Measurements from ENCODE around the gene MISP. TPM values are rescaled to one million over a fixed set of nuclear protein-coding genes. Genes with fewer than 3 reads are reported as not detected.

MISP gene
- total and polyA plus RNA-seq, 4 donors, result 14.9 to 23.7 (median 22.1) TPM

DNA sequence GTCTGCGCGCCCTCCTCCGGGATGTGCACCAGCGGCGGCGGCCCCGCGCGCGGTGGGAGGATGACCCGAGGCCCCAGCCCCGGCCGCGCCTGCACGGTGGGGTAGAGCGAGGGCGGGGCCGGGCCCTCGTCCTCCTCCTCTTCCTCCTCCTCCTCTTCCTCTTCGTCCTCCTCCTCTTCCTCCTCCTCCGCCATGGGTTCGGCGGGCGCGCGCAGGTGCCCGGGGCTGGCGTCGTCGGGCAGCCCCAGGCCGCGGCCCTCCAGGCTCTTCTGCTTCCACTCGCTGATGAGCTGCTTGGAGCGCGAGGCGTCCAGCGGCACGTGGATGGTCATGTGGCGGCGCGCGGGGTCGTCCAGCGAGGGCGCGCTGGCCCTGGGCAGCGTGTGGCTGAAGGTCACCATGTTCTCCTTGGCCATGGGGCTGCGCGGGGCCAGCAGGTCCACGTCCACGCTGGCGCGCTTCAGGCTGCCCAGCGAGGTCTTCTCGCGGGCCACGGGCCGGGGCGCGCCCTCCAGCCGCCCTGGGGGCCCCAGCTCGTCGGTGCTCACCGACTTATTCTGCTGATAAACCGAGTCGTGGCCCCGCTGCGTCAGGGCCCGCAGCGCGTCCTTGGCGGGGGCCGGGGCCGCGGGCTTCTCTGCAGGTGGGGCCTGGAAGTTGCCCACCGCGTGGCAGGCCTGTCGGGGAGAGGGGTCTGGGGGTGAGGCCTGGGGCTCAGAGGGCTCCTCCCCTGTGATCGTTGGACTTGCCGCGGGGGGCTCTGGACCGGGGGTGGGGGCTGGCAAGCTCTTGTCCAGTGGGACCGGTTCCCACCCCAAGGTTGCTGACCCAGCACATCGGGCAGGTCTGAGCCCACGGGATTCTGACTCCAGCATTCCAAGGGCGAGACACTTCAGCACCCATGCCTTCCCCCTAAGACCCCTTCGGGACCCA lies 62.6 kb downstream of the MISP start:
- H3K36me3 ChIP-seq (ENCODE audit: control insufficient read depth in 4 of 4, insufficient read depth in 4 of 4, low read length in 4 of 4), result peaks cover 13 to 42% (median 24%) of the 10 kb centered on the region in 4 donors
- TF ChIP-seq, protein P1, sequence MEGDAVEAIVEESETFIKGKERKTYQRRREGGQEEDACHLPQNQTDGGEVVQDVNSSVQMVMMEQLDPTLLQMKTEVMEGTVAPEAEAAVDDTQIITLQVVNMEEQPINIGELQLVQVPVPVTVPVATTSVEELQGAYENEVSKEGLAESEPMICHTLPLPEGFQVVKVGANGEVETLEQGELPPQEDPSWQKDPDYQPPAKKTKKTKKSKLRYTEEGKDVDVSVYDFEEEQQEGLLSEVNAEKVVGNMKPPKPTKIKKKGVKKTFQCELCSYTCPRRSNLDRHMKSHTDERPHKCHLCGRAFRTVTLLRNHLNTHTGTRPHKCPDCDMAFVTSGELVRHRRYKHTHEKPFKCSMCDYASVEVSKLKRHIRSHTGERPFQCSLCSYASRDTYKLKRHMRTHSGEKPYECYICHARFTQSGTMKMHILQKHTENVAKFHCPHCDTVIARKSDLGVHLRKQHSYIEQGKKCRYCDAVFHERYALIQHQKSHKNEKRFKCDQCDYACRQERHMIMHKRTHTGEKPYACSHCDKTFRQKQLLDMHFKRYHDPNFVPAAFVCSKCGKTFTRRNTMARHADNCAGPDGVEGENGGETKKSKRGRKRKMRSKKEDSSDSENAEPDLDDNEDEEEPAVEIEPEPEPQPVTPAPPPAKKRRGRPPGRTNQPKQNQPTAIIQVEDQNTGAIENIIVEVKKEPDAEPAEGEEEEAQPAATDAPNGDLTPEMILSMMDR (IDR thresholded peaks at IDR 0.05; ENCODE audit: control extremely low read depth, extremely low read depth), result no peak
- no peaks in the 10 kb centered on the region for H3K9me3 ChIP-seq (ENCODE audit: control insufficient read depth in 4 of 4, insufficient read depth in 3 of 4, low read length in 3 of 4)
- H3K27ac ChIP-seq (ENCODE audit: low read depth in 1 of 2, low read length in 1 of 2), result no peak overlapping the region
- H3K9ac ChIP-seq (ENCODE audit: insufficient read depth in 1 of 2, low read length in 2 of 2), result no peak overlapping the region
- WGBS, 2 donors, result 93 to 95% methylated on average over 84 to 87 of the region's 87 CpGs
- ATAC-seq (ENCODE audit: insufficient read depth, low FRiP score), result no peak
- no peak for DNase-seq
- no peaks in the 10 kb centered on the region for H3K27me3 ChIP-seq (ENCODE audit: control insufficient read depth in 3 of 3, insufficient read depth in 3 of 3, low read length in 2 of 3)
- H3K4me3 ChIP-seq, result no peak overlapping the region
- H3K4me1 ChIP-seq (ENCODE audit: control insufficient read depth in 5 of 5, insufficient read depth in 5 of 5, low read length in 5 of 5), result no peaks in the 10 kb centered on the region

Small RNA genes within 50 kb of the gene (small RNA-seq; reads per million reads assigned to genes)
- gene MIR3187 (ENCODE audit: low replicate concordance), result not detected

Other genes starting within 250 kb of the MISP start
- gene TPGS1, start 243.6 kb upstream of the MISP start, total RNA-seq, result 10 to 100 TPM; 12.2 to 31.7 TPM
- gene TPGS1, start 243.6 kb upstream of the MISP start, polyA plus RNA-seq, result 10 to 100 TPM; 19.4 to 32.7 TPM
- 10 to 100 TPM; 42.9 to 67.9 TPM for gene CDC34, start 219.4 kb upstream of the MISP start, total RNA-seq
- gene CDC34, start 219.4 kb upstream of the MISP start, polyA plus RNA-seq, result 10 to 100 TPM; 52.3 to 89.1 TPM
- 1 to 10 TPM in 1 of 2 donors, under 1 TPM in 1; 0.74 to 2.6 TPM for gene GZMM, start 207.1 kb upstream of the MISP start, total RNA-seq
- gene GZMM, start 207.1 kb upstream of the MISP start, polyA plus RNA-seq, result 1 to 10 TPM; 2.4 to 3.0 TPM
- 100 to 1,000 TPM; 239 to 416 TPM for gene BSG, start 178.5 kb upstream of the MISP start, total RNA-seq
- gene BSG, start 178.5 kb upstream of the MISP start, polyA plus RNA-seq, result 100 to 1,000 TPM; 333 to 376 TPM
- under 1 TPM; 0.21 to 0.37 TPM for gene HCN2, start 161.2 kb upstream of the MISP start, total RNA-seq
- gene HCN2, start 161.2 kb upstream of the MISP start, polyA plus RNA-seq, result under 1 TPM; 0.04 to 0.11 TPM
- gene POLRMT, start 117.6 kb upstream of the MISP start, total RNA-seq, result 10 to 100 TPM; 16.1 to 43.3 TPM
- gene POLRMT, start 117.6 kb upstream of the MISP start, polyA plus RNA-seq, result 10 to 100 TPM; 33.5 to 76.7 TPM
- gene FGF22, start 111.2 kb upstream of the MISP start, total RNA-seq, result under 1 TPM; 0.23 to 0.46 TPM
- under 1 TPM; 0.10 to 0.85 TPM for gene FGF22, start 111.2 kb upstream of the MISP start, polyA plus RNA-seq
- 10 to 100 TPM; 18.1 to 46.2 TPM for gene RNF126, start 87.9 kb upstream of the MISP start, total RNA-seq
- 10 to 100 TPM; 32.2 to 41.9 TPM for gene RNF126, start 87.9 kb upstream of the MISP start, polyA plus RNA-seq
- gene FSTL3, start 74.7 kb upstream of the MISP start, total RNA-seq, result 100 to 1,000 TPM in 1 of 2 donors, 10 to 100 TPM in 1; 15.1 to 120 TPM
- 100 to 1,000 TPM; 109 to 172 TPM for gene FSTL3, start 74.7 kb upstream of the MISP start, polyA plus RNA-seq
- gene PRSS57, start 55.7 kb upstream of the MISP start, total RNA-seq, result 1 to 10 TPM in 1 of 2 donors, not detected in 1; 2.0 TPM
- gene PRSS57, start 55.7 kb upstream of the MISP start, polyA plus RNA-seq, result under 1 TPM; 0.10 to 0.60 TPM
- gene PALM, start 42.2 kb upstream of the MISP start, total RNA-seq, result 10 to 100 TPM; 33.5 to 45.7 TPM
- 10 to 100 TPM; 16.2 to 22.7 TPM for gene PALM, start 42.2 kb upstream of the MISP start, polyA plus RNA-seq
- 100 to 1,000 TPM; 256 to 321 TPM for gene PTBP1, start 46.3 kb downstream of the MISP start, total RNA-seq
- gene PTBP1, start 46.3 kb downstream of the MISP start, polyA plus RNA-seq, result 100 to 1,000 TPM; 112 to 150 TPM
- 10 to 100 TPM in 1 of 2 donors, 1 to 10 TPM in 1; 8.1 to 14.1 TPM for gene PLPPR3, start 70.8 kb downstream of the MISP start, total RNA-seq
- 1 to 10 TPM in 1 of 2 donors, under 1 TPM in 1; 0.91 to 4.2 TPM for gene PLPPR3, start 70.8 kb downstream of the MISP start, polyA plus RNA-seq
- gene AZU1, start 76.7 kb downstream of the MISP start, total RNA-seq, result 1 to 10 TPM; 2.1 to 9.8 TPM
- gene AZU1, start 76.7 kb downstream of the MISP start, polyA plus RNA-seq, result 1 to 10 TPM; 2.0 to 6.7 TPM
- 10 to 100 TPM in 1 of 2 donors, under 1 TPM in 1; 0.58 to 23.3 TPM for gene PRTN3, start 89.9 kb downstream of the MISP start, total RNA-seq
- gene PRTN3, start 89.9 kb downstream of the MISP start, polyA plus RNA-seq, result 10 to 100 TPM in 1 of 2 donors, under 1 TPM in 1; 0.85 to 18.5 TPM
- gene ELANE, start 101.2 kb downstream of the MISP start, total RNA-seq, result 10 to 100 TPM in 1 of 2 donors, 1 to 10 TPM in 1; 1.4 to 16.6 TPM
- gene ELANE, start 101.2 kb downstream of the MISP start, polyA plus RNA-seq, result 10 to 100 TPM in 1 of 2 donors, 1 to 10 TPM in 1; 2.0 to 21.0 TPM
- 100 to 1,000 TPM in 1 of 2 donors, 10 to 100 TPM in 1; 90.8 to 185 TPM for gene CFD, start 108.6 kb downstream of the MISP start, total RNA-seq
- gene CFD, start 108.6 kb downstream of the MISP start, polyA plus RNA-seq, result 100 to 1,000 TPM in 1 of 2 donors, 10 to 100 TPM in 1; 97.2 to 227 TPM
- gene MED16, start 142.1 kb downstream of the MISP start, total RNA-seq, result 10 to 100 TPM; 38.7 to 59.7 TPM
- 10 to 100 TPM; 44.8 to 72.3 TPM for gene MED16, start 142.1 kb downstream of the MISP start, polyA plus RNA-seq
- not detected for gene RNU6-9, start 142.4 kb downstream of the MISP start, total RNA-seq
- not detected for gene RNU6-9, start 142.4 kb downstream of the MISP start, polyA plus RNA-seq
- 10 to 100 TPM; 31.6 to 69.2 TPM for gene R3HDM4, start 162.1 kb downstream of the MISP start, total RNA-seq
- 100 to 1,000 TPM in 1 of 2 donors, 10 to 100 TPM in 1; 86.1 to 139 TPM for gene R3HDM4, start 162.1 kb downstream of the MISP start, polyA plus RNA-seq
- under 1 TPM in 1 of 2 donors, not detected in 1; 0.21 TPM for gene KISS1R, start 166.2 kb downstream of the MISP start, total RNA-seq
- gene KISS1R, start 166.2 kb downstream of the MISP start, polyA plus RNA-seq, result under 1 TPM in 1 of 2 donors, not detected in 1; 0.13 TPM
- gene ARID3A, start 174.9 kb downstream of the MISP start, total RNA-seq, result 10 to 100 TPM; 22.6 to 29.7 TPM
- 10 to 100 TPM in 1 of 2 donors, 1 to 10 TPM in 1; 7.7 to 17.0 TPM for gene ARID3A, start 174.9 kb downstream of the MISP start, polyA plus RNA-seq
- 10 to 100 TPM; 36.6 to 60.2 TPM for gene WDR18, start 233.2 kb downstream of the MISP start, total RNA-seq
- gene WDR18, start 233.2 kb downstream of the MISP start, polyA plus RNA-seq, result 10 to 100 TPM; 43.4 to 48.0 TPM
- 10 to 100 TPM in 1 of 2 donors, 1 to 10 TPM in 1; 2.6 to 11.6 TPM for gene GRIN3B, start 249.3 kb downstream of the MISP start, total RNA-seq
- 1 to 10 TPM; 1.3 to 2.3 TPM for gene GRIN3B, start 249.3 kb downstream of the MISP start, polyA plus RNA-seq